ENCODE data around the gene KCNAB1.
"Not testable (repeated sequence)": the region's sequence is repeated elsewhere in the genome, so short reads cannot be mapped to it uniquely, and the experiment has no call there.

The KCNAB1 gene

DNA sequence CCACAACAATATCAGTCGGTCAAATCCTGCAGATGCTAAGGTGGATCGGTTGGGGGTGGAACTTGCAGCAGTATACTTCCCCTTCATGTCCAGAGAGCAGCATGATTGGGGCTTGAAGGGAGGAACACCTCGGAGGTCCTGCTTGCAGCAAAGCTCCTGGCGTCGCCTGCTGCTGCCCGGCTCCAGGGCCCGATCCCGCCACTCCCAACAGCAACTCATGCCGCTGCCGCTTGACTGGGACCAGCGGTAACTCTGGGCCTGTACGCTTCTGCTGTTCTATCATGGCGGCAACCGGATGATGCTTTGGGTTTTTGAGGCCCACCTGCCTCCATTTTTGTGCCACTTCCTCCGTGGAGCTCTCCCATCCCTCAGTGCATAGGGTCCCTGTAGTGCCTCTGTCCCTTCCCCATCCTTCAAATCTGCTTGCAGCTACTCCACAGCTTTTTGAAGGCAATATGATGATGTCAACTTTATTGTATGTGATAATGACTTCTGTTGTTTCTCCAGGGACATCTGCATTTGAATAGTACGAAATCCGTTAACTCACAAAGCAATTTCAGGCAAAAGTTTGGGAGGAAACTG lies 56.3 kb downstream of the KCNAB1 start:
- FAIRE-seq = no peak

- FAIRE-seq = no peak
Measured at GRCh38 chr3:156180077-156180476, 59.7 kb downstream of the KCNAB1 start.

DNA sequence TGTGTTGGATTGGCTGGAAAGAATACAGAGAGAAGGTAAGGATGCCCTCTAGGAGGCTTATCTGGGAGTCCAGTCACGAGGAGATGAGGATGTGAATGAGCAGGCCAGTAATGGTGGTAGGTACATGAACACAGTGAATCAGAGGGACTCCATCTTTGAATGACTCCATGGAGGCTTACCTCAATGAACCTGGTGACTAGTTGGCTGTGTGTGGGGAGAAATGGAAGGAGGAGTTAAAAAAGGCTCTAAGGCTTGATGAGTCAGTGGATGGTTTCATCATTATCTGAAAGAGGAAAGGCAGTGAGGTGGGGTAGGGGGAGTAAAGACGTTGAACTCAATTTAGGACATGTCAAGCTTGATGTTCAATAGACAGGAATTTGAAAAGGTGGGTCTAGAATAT lies 61.1 kb downstream of the KCNAB1 start:
- no peak for FAIRE-seq

GRCh38 chr3:156183396-156183795 lies 63.0 kb downstream of the KCNAB1 start:
- no peak for FAIRE-seq

- no peak for FAIRE-seq
Measured at GRCh38 chr3:156184156-156184555, 63.8 kb downstream of the KCNAB1 start.

- FAIRE-seq = no peak
Measured at GRCh38 chr3:156187146-156187769, 66.9 kb downstream of the KCNAB1 start.

DNA sequence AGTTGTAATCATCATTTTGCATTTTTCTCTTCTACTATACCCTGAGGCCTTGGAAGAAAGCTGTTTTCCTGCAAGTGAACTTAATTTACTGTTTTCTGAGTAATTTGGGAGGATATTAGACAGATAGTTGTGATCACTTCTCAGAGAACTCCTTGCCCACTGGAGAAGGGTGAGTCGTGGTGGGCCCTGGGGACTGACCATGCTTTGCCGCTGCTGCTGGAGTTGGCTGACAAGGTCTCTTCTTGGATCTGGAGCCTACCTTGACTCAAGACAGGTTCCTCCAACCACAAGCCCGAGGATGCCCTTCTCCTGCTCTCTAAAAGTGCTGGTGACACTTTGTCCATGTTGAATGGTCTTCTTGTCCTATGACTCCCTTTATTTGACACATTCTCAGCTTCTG lies 68.4 kb downstream of the KCNAB1 start:
- no peak for FAIRE-seq

DNA sequence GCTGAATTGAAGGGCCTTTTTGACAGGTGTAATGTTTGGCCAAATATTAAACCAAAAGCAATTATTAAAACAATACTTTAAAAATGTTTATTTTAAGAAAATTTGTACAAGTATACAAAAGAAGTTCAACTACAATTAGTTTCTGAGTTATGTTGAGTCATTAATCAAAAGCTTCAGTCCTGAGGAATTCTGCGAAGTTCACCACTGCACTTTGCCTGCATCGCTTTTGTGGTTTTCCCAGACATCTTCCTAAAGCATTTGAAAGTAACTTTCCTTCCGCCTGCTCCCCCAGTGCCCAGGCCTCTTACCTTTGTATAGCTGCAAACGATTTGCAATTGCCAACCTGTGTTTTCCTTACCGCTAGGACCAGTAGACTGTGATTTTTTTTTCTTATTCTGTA lies 69.5 kb downstream of the KCNAB1 start:
- FAIRE-seq = no peak

- not testable (repeated sequence) for FAIRE-seq
Measured at GRCh38 chr3:156194945-156195344, 74.6 kb downstream of the KCNAB1 start.

DNA sequence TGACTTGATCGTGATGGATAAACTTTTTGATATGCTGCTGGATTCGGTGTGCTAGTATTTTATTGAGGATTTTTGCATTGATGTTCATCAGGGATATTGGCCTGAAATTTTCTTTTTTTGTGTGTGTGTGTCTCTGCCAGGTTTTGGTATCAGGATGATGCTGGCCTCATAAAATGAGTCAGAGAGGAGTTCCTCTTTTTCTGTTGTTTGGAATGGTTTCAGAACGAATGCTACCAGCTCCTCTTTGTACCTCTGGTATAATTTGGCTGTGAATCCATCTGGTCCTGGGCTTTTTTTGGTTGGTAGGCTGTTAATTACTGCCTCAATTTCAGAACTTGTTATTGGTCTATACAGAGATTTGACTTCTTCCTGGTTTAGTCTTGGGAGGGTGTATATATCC lies 76.8 kb downstream of the KCNAB1 start:
- FAIRE-seq = not testable (repeated sequence)

DNA sequence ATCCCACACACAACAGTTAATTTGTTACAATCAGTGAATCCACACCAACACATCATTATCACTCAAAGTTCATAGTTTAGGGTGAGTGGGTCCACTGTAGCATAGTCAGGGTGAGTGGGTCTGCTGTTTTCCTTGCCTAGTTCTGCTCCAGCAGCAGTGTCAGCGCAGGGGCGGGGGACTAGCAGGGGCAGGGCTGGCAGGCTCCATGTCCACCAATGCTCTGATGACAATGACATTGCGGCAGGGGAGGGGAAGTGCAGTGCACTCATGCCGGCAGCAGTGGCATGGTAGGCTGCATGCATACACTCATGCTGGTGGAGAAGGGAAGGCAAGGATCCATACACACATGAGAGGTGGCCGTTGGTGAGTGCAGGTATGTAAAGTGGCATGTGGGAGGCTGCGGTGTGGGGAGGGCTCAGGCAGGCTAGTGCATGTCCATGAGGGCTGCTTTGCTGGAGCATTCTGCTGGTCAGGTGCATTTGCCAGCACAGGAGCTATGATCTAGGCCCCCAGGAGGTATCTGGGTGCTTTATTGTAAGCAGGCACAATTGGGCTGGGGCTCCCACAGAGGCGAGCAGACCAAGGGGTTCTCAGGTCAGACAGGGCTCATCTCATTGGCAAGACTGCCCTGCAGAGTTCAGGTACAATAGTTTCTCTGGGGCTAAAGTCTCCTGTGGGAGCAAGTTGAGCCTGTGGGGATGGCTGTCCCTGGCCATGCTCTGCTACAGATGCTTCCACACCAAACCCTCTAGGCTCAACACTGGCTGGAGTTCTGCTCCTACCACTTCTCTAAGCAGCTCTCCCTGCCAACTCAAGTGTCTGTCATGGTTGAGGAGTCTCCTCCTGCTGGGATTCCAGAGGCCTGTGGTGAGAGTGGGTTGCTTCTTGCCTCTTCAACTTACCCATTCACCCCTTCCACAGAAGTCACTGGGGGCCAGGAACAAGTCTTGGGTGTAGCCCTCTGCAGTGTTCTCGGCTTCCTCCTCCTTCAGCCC lies 81.3 kb downstream of the KCNAB1 start:
- FAIRE-seq = no peak

GRCh38 chr3:156206157-156206556 lies 85.8 kb downstream of the KCNAB1 start:
- no peak for FAIRE-seq

DNA sequence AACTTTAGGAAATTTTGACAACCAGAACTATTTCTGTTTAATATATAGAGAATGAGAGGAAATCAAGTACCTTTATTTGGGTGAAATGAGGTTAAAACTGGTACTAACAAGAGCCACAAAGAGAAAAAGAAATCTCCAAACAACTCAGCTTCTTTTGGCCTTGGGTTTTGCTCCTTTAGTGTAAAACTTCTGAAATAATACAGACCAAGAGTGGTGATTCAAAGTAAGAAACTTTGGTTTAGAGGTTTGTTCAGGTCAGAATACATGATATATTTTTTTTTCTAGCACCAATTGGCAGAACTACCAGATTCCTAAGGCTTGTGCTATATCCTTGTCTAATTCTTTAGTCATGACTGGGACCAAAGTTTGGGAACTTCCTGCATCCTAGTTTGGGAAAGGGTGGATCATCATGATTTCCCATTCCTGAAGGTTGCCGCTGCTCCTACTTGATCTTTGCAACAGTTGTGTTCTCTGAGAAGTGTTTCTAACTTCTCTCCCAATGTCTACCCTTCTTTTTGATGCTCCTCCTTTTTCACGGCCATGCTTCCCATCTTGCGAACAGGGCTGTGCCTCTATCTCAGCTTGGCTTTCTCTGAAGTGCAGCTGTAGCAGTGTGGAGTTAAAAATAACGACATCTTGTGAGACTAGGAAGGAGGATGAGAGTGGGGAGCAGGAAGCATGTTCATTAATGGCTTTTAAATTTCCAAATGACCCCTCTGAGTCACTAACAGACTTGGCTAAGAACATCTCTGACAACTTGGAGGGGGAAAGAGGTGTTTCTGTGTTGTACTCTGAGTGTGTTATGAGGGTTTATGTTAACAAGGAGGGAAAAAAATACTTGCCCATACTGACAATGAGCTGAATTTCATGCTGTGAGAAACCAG lies 87.7 kb downstream of the KCNAB1 start:
- no peak for FAIRE-seq

- no peak for FAIRE-seq
Measured at GRCh38 chr3:156209631-156210335, 89.4 kb downstream of the KCNAB1 start.

GRCh38 chr3:156211583-156211982 lies 91.2 kb downstream of the KCNAB1 start:
- FAIRE-seq = no peak

GRCh38 chr3:156214676-156215075 lies 94.3 kb downstream of the KCNAB1 start:
- no peak for FAIRE-seq

DNA sequence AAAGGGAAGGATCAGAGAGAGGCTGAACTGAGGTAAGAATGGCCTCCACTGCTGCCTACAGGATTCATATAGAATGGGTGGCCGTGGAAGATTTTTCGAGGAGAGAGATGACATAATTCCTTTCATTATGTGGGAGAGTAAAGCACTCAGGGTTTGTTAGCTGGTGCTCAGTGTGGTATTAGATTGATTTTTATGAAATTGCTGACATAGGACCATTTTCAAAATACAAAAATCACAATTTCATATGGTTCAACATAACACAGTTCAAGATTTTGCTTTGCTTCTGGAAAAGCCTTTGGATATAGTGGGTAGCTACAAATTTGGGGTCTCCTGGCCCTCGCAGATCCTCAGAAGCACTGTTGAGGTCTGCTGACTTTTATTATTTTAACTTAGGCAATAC lies 95.4 kb downstream of the KCNAB1 start:
- FAIRE-seq = no peak

GRCh38 chr3:156216216-156216615 lies 95.8 kb downstream of the KCNAB1 start:
- no peak for FAIRE-seq

DNA sequence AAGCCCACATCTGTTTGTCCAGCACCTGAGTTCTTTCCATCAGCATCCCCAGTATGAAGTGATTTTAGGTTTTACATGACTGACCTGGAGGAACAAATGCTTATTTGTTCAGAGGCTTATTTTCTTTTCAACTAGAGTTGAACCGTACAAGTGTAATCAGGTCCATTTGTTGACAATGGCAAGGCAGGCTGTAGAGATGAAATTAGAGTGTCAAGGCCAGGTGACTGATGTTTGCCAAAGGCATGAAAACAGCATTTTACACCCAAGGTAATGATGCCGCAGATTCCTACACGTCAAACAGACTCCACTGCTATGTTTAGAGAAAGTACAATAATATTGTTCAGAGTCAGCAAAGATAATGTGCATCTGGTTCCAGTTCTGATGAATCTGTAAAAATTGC lies 96.5 kb downstream of the KCNAB1 start:
- no peak for FAIRE-seq

DNA sequence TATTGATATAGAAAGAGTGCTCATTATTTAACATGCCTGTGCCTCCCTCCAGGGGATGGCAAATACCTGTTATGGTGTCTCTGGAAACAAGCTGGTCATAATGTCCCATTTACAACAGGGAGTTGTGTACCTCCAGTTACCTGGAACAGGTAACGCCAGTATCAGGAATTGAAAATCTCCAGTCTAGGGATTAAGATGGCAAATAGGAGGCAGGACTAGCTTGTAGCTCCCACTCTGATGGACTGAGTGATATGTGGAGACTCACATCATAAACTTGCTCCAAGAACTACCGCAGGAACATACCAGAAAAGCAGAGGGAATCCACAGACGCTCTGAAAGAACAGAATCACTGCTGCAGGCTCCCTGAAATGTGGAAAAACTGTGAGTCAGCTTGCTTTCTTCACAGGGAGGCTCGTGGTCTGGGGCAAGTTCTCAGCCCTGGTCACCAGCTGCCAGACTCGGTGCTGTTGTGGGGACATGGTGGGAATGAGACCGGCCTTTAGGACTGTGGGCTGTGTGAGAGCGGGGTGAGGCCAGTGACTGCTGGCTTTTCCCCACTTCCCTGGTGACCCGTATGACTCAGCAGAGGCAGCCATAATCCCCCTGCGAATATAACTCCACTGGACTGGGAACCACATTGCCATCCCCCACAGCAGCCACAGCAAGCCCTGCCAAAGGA lies 97.4 kb downstream of the KCNAB1 start:
- no peak for FAIRE-seq

GRCh38 chr3:156218353-156218744 lies 98.0 kb downstream of the KCNAB1 start:
- FAIRE-seq = no peak
